ENCODE results near the gene THBD. TPM values are rescaled to one million over a fixed set of nuclear protein-coding genes. Genes with fewer than 3 reads are reported as not detected.

The THBD gene
- total and polyA plus RNA-seq, 2 experiments from 2014 or later: 50.1 to 79.6 TPM

GRCh38 chr20:23086056-23086566 lies 36.6 kb upstream of the THBD start, which contains the start of gene CD93:
CD93 (minus strand) TSS chr20:23086324; CDS start chr20:23086192, 132 bp downstream.
- H3K4me2 ChIP-seq: no peak within 1 kb of the TSS
- no peak within 1 kb of the TSS for H3K27ac ChIP-seq
- 86% methylated on average over 27 of the region's 28 CpGs for WGBS (ENCODE audit: low lambda C conversion rate, missing lambda C conversion rate)

DNA sequence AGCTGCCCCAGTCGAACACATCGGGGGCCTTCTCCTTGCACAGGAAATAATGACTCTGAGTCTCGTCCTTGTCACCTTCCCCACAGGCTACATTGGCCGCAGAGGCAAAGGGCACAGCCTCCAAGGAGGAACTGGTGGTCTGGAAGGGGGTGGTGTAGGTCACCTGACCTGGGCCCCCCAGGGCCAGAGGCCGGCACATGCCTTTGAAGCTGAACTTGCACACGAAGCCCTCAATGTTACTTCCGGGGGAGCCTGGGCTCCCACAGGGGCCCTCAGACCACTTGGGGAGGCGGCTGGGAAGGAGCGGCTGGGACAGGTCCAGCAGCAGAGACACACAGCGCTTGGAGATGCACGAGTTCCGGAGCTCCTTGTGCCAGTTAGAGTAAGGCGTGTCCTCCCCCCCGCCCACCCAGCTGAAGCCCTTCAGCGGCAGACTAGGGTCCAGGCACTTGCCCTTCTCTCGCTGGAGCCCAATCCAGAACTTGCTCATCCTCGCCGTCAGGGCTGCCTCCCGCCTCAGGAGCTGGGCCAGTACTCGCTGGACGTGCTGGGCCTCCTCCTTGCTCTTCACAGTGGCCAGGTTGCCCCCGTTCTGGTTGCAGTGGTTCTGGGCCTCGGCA lies 36.1 kb upstream of the THBD start:
- DNase-seq (ENCODE audit: low spot score): no peak
- no peaks in the 10 kb centered on the region for H3K4me1 ChIP-seq (ENCODE audit: insufficient read depth)
- no peak overlapping the region for H3K4me2 ChIP-seq
- H4K20me1 ChIP-seq (ENCODE audit: insufficient read depth, poor library complexity, severe bottlenecking): no peaks in the 10 kb centered on the region
- H3K9me2 ChIP-seq (replicated peaks; ENCODE audit: insufficient read depth): no peaks in the 10 kb centered on the region
- H2AFZ ChIP-seq: no peak overlapping the region
- H3K27me3 ChIP-seq: no peaks in the 10 kb centered on the region
- H3K79me2 ChIP-seq: no peaks in the 10 kb centered on the region
- no peak overlapping the region for H3K4me3 ChIP-seq
- H3K9me3 ChIP-seq (ENCODE audit: low read depth): no peaks in the 10 kb centered on the region
- H3K36me3 ChIP-seq (replicated peaks; ENCODE audit: insufficient read depth, low read depth): no peaks in the 10 kb centered on the region
- 96% methylated on average over 21 of the region's 23 CpGs for WGBS (ENCODE audit: low lambda C conversion rate, missing lambda C conversion rate)
- H3K27ac ChIP-seq: no peak overlapping the region
- no peak for TF ChIP-seq EZH2 (IDR thresholded peaks at IDR 0.05; ENCODE audit: borderline replicate concordance)

More at GRCh38 chr20:23086056-23086566, 36.6 kb upstream of the THBD start, which contains the start of gene CD93:
- DNase-seq (ENCODE audit: low spot score): no peak
- Histone ChIP-seq H3K36me3 (replicated peaks; ENCODE audit: insufficient read depth, low read depth) (no peaks in the 10 kb centered on the region), H3K9me2 (replicated peaks; ENCODE audit: insufficient read depth) (no peaks in the 10 kb centered on the region), H3K9me3 (ENCODE audit: low read depth) (no peaks in the 10 kb centered on the region), H3K4me3 (no peak within 1 kb of the TSS), H4K20me1 (ENCODE audit: insufficient read depth, poor library complexity, severe bottlenecking) (no peaks in the 10 kb centered on the region), H3K79me2 (no peaks in the 10 kb centered on the region), H3K4me1 (ENCODE audit: insufficient read depth) (no peaks in the 10 kb centered on the region), H2AFZ (no peak within 1 kb of the TSS), H3K27me3 (no peaks in the 10 kb centered on the region)
- no peak for TF ChIP-seq EZH2 (IDR thresholded peaks at IDR 0.05; ENCODE audit: borderline replicate concordance)
- no peak for TF ChIP-seq CTCF (IDR thresholded peaks at IDR 0.05; ENCODE audit: poor library complexity)
- TF ChIP-seq EZH2phosphoT487 (IDR thresholded peaks at IDR 0.05; ENCODE audit: low read depth, severe bottlenecking, unreplicated experiment): no peak

- Histone ChIP-seq H3K4me1 (ENCODE audit: insufficient read depth) (no peaks in the 10 kb centered on the region), H4K20me1 (ENCODE audit: insufficient read depth, poor library complexity, severe bottlenecking) (no peaks in the 10 kb centered on the region), H3K9me3 (ENCODE audit: low read depth) (no peaks in the 10 kb centered on the region), H3K79me2 (no peaks in the 10 kb centered on the region), H3K4me2 (no peak overlapping the region), H2AFZ (no peak overlapping the region), H3K27ac (no peak overlapping the region), H3K27me3 (no peaks in the 10 kb centered on the region), H3K9me2 (replicated peaks; ENCODE audit: insufficient read depth) (no peaks in the 10 kb centered on the region), H3K4me3 (no peak overlapping the region), H3K36me3 (replicated peaks; ENCODE audit: insufficient read depth, low read depth) (no peaks in the 10 kb centered on the region)
- DNase-seq (ENCODE audit: low spot score): no peak
- no peak for TF ChIP-seq EZH2 (IDR thresholded peaks at IDR 0.05; ENCODE audit: borderline replicate concordance)
- 96% methylated on average over 24 of the region's 24 CpGs for WGBS (ENCODE audit: low lambda C conversion rate, missing lambda C conversion rate)
These were observed 35.4 kb upstream of the THBD start for GRCh38 chr20:23084845-23085365.

- H2AFZ ChIP-seq: no peak overlapping the region
- H3K4me2 ChIP-seq: no peak overlapping the region
- H3K27me3 ChIP-seq: no peaks in the 10 kb centered on the region
- H3K79me2 ChIP-seq: no peaks in the 10 kb centered on the region
- no peaks in the 10 kb centered on the region for H3K36me3 ChIP-seq (replicated peaks; ENCODE audit: insufficient read depth, low read depth)
- H3K9me2 ChIP-seq (replicated peaks; ENCODE audit: insufficient read depth): no peaks in the 10 kb centered on the region
- H3K4me3 ChIP-seq: no peak overlapping the region
- no peaks in the 10 kb centered on the region for H3K9me3 ChIP-seq (ENCODE audit: low read depth)
- no peaks in the 10 kb centered on the region for H4K20me1 ChIP-seq (ENCODE audit: insufficient read depth, poor library complexity, severe bottlenecking)
- TF ChIP-seq EZH2phosphoT487 (IDR thresholded peaks at IDR 0.05; ENCODE audit: low read depth, severe bottlenecking, unreplicated experiment) (no peak), CTCF (IDR thresholded peaks at IDR 0.05; ENCODE audit: poor library complexity) (no peak), EZH2 (IDR thresholded peaks at IDR 0.05; ENCODE audit: borderline replicate concordance) (no peak)
- 97% methylated on average over 16 of the region's 17 CpGs for WGBS (ENCODE audit: low lambda C conversion rate, missing lambda C conversion rate)
- no peak overlapping the region for H3K27ac ChIP-seq
- no peak for DNase-seq (ENCODE audit: low spot score)
- H3K4me1 ChIP-seq (ENCODE audit: insufficient read depth): no peaks in the 10 kb centered on the region
These were observed 34.9 kb upstream of the THBD start for GRCh38 chr20:23084282-23084844.
